Stimulated activated CD4-positive, alpha-beta T cell treated with anti-CD3 and anti-CD28 coated beads, Interleukin-4, amount 100 ng/mL, for 24 hours (primary cell): ENCODE data around the gene TOMM7.
"Not testable (repeated sequence)": the region's sequence is repeated elsewhere in the genome, so short reads cannot be mapped to it uniquely, and the experiment has no call there.

Experiments used
- DNase-seq: peaks from one replicate; pipeline ENCODE4 v3.0.0-alpha.2; 2020

TOMM7 gene

DNA sequence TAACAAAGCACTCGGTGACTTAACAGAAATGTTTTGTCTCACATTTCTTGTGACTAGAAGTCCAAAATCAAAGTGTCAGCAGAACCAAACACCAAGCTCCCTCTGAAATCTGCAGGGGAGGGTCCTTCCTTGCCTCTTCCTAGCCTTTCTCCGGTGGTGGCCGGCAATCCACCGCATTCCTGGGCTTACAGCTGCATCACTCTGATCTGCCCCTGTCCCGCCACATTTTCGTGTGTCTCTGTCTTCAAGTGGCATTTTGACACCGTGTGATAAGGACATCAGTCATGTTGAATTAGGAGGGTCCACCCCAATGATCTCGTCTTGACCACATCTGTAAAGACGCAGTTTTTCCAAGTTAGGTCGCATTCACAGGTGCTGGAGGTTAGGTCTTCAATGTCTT is 30.5 kb upstream of the TOMM7 start:
- no peak for DNase-seq

DNA sequence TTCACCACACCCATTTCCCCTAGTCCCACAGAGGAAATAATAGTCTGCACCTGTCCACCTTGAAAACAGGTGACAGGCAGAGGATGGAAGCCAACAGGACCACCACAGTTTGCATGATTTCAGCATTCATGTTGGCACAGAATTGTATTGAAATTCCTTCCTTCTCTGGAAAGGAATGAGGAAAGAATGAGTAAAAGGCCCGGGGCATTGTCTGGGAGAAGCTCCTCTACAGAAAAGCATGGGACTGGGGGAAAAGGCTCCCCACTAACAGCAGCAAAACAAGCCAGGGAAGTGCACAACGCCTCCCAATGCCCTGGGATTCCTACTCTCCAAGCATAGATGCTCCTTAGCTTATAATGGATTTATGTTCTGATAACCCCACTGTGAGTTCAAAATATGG is 28.5 kb upstream of the TOMM7 start:
- DNase-seq: no peak

DNA sequence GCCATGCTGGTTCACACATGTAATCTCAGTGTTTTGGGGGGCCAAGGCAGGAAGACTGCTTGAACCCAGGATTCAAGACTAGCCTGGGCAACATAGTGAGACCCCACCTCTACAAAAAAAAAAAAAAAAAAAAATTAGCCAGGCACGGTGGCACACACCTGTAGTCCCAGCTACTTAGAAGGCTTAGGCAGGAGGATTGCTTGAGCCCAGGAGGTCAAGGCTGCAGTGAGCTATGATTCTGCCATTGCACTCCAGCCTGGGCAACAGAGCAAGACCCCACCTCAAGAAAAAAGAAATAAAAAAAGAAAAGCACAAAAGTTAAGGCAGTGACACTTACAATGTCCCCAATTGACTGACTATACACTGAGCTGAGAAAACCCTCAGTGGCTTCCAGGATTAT is 27.7 kb upstream of the TOMM7 start:
- DNase-seq: not testable (repeated sequence)

GRCh38 chr7:22849662-22850061 is 27.0 kb upstream of the TOMM7 start:
- no peak for DNase-seq

GRCh38 chr7:22849172-22849571 is 26.5 kb upstream of the TOMM7 start:
- no peak for DNase-seq

- no peak for DNase-seq
Measured at GRCh38 chr7:22846961-22847360, 24.3 kb upstream of the TOMM7 start.

- no peak for DNase-seq
Measured at GRCh38 chr7:22845221-22845834, 22.7 kb upstream of the TOMM7 start.

DNA sequence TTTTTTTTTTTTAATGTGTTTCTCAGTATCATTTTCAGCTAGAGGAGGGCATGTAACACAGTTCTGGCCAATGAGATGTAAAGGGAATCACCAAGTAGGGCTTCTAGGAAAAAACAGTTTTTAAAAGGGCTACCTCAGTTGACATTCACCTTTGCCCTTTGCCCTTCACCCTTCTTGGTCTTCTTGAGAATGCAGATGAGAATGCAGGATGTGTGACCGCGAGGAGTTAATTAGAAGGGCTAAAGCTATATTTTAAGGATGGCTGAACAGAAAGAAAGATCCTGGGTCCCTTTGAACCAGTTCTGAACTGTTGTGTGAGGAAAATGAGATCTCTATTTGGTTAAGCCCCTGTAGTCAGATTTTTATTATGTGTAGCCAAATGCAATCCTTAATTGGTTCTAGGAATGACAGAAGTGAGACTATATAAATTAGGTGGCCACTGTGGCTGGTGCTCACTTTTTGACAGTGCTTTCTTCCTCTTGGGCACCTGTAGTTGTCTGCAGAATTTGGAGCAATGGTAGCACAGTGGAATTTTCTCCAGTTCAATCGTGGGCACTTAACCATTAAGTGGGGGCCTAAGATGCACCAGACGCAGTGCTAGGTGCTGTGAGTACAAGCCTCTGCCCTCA is 21.1 kb upstream of the TOMM7 start:
- no peak for DNase-seq

- DNase-seq: no peak
Measured at GRCh38 chr7:22842973-22843372, 20.3 kb upstream of the TOMM7 start.

GRCh38 chr7:22842383-22842941 is 19.8 kb upstream of the TOMM7 start:
- DNase-seq: no peak

DNA sequence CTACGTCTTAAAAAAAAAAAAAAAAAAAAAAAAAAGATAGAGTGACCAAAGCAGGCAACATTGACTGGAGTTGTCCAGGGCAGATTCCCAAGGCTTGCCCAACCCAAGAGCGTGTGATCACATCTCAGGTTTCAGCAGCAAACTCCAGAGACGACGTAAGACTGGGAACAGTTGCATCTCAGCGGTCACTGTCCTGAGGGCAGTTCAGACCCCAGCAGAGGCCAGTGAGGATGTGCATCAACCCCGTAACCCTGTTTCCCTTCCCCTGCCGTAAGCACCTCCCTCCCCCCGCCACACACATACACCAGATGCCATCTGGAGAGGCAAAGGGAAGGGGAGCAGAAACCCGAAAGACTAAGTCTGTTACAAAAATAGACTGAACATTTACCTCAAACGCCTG is 19.3 kb upstream of the TOMM7 start:
- no peak for DNase-seq

GRCh38 chr7:22837308-22837707 is 14.7 kb upstream of the TOMM7 start:
- DNase-seq: no peak

GRCh38 chr7:22836506-22836905 is 13.9 kb upstream of the TOMM7 start:
- not testable (repeated sequence) for DNase-seq

DNA sequence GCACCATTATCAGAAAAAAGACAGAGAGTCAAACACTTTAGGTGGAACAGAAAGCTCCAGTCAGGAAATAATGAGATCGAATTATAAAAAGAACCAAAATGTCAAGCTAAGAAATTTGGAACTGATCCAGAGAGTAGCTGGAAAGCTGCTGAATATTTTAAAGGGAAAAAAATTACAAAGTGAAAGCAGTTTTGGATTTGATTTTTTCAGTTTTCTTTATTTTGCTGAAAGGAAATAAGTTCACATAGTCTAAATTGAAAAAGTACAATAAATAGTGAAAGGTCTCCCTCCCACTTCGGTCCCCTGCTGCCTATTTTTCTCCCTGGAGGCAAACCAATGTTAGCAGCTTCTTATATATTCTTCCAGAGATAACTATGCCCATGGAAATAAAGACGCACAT is 11.3 kb upstream of the TOMM7 start:
- DNase-seq: no peak

GRCh38 chr7:22833113-22833855 is 10.6 kb upstream of the TOMM7 start:
- no peak for DNase-seq

DNA sequence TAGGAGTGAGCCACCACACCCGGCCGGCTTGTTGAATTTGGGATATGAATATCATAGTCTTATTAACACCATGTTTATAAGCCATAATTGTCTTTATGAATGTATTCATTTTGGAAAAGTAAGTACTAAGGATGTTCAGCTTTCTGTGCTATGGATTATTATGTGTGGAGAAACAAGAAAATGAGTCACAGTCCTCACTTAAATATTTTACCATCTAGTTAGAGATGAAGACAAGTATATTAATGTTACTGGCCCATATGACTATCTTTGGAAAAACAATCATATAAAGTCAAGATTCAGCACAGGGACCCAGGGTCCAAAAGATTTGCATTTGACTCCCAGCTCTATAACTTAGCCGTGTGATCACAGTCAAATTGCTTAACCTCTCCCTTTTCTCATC is 9.8 kb upstream of the TOMM7 start:
- DNase-seq: no peak

DNA sequence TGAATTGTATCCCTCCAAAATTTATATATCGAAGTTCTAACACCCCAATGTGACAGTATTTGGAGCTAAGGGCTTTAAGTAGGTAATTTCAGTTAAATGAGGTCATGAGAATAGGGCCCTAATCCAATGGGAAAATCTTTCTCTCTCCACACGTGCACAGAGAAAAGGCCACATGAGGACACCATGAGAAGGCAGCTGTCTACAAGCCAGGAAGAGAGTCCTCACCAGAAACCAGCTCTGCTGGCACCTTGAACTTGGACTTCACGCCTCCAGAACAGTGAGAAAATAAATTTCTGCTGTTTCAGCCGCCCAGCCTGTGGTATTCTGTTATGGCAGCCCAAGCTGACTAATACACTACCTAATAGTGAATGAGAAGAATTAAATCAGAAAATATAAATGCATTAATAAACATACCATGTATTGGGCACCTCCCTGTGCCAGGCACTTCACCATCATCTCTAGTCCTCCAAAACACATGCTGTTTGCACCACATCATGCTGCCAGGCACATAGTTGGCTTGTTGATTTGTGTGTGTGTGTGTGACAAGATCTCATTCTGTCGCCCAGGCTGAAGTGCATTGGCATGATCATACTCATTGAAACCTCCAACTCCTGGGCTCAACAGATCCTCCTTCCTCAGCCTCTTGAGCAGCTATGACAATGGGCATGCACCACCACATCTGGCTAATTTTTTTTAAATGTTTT is 9.1 kb upstream of the TOMM7 start:
- no peak for DNase-seq

DNA sequence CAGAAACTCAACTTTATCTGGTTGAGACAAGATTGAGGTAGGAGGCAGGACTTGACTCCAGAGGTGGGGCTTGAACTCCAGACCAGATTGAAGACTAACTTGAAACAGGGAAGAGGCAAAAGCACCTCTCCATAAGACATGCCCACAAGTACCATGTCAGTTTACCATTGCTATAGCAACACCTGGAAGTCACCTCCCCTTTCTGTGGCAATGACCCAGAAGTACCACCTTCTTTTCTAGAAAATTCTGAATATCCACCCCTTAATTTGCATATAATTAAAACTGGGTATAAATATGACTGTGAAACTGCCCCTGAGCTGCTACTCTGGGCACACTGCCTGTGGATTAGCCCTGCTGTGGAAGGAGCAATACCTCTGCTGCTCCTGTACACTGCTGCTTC is 4.9 kb upstream of the TOMM7 start:
- DNase-seq: no peak

- no peak for DNase-seq
Measured at GRCh38 chr7:22826593-22826992, 3.9 kb upstream of the TOMM7 start.

- no peak for DNase-seq
Measured at GRCh38 chr7:22824760-22825159, 2.1 kb upstream of the TOMM7 start.

GRCh38 chr7:22823142-22823497 is 471 bp upstream of the TOMM7 start:
- DNase-seq: no peak

- no peak for DNase-seq
Measured at GRCh38 chr7:22821702-22822485, 755 bp downstream of the TOMM7 start.

GRCh38 chr7:22819476-22819875 is 3.2 kb downstream of the TOMM7 start:
- no peak for DNase-seq
